Type B pancreatic cell (in vitro differentiated cells): ENCODE results near the gene STUM. TPM values are rescaled to one million over a fixed set of nuclear protein-coding genes. Genes with fewer than 3 reads are reported as not detected.

Source experiments
- DNase-seq: peaks from one replicate; pipeline ENCODE4 v3.0.0; 2021; ENCODE audit warnings: mixed read lengths; ENCODE audit not compliant: unreplicated experiment; ENCODE audit errors: extremely low spot score
- H3K27ac Mint-ChIP-seq: 2 replicates; pipeline ENCODE4 v1.8.0; 2021; ENCODE audit warnings: mild to moderate bottlenecking, mixed read lengths
- H3K27me3 Mint-ChIP-seq: 2 replicates; pipeline ENCODE4 v1.8.0; 2021; ENCODE audit warnings: mixed read lengths
- H3K36me3 Mint-ChIP-seq: 2 replicates; pipeline ENCODE4 v1.8.0; 2021; ENCODE audit warnings: mixed read lengths
- H3K4me1 Mint-ChIP-seq: one replicate; pipeline ENCODE4 v1.8.0; 2021; ENCODE audit warnings: mixed read lengths; ENCODE audit not compliant: unreplicated experiment
- H3K4me3 Mint-ChIP-seq: 2 replicates; pipeline ENCODE4 v1.8.0; 2021; ENCODE audit warnings: mild to moderate bottlenecking, mixed read lengths
- H3K9me3 Mint-ChIP-seq: 2 replicates; pipeline ENCODE4 v1.8.0; 2021; ENCODE audit warnings: mixed read lengths
- total RNA-seq: library from RNA; stranded (reverse); gene quantifications from 2 replicates; pipeline ENCODE4 v1.2.1, GENCODE V29; 2021; ENCODE audit warnings: low replicate concordance
- TF ChIP-seq, protein P1 (sequence below): fragments of 200-600 bp; sonication (generic); conservative IDR thresholded peaks from 2 replicates; pipeline ENCODE4 v1.5.0; 2021; ENCODE audit warnings: antibody characterized with exemption, mild to moderate bottlenecking

STUM gene
- total RNA-seq, 1 donor from 2014 or later = 2.8 TPM

DNA sequence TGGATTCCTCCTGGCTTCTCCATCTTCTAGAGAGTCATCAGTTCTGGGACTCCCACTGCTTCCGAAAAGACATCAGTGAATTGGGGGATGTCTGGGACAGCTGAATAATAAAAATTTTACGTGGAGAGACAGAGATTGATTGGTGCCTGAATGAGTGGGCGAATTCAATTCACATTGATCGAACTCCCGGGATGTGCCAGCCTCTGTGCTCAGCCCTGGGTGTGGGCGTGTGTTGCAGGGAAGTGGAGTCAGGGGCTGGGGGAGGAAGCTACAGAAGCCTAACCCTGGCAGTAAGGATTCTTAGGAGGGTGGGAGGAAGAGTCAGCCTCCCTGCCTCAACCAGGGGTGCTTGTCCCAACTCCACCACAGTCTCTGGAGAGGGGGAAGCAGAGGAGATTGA, 18.0 kb upstream of the STUM start:
- no peaks in the 10 kb centered on the region for H3K36me3 Mint-ChIP-seq

DNA sequence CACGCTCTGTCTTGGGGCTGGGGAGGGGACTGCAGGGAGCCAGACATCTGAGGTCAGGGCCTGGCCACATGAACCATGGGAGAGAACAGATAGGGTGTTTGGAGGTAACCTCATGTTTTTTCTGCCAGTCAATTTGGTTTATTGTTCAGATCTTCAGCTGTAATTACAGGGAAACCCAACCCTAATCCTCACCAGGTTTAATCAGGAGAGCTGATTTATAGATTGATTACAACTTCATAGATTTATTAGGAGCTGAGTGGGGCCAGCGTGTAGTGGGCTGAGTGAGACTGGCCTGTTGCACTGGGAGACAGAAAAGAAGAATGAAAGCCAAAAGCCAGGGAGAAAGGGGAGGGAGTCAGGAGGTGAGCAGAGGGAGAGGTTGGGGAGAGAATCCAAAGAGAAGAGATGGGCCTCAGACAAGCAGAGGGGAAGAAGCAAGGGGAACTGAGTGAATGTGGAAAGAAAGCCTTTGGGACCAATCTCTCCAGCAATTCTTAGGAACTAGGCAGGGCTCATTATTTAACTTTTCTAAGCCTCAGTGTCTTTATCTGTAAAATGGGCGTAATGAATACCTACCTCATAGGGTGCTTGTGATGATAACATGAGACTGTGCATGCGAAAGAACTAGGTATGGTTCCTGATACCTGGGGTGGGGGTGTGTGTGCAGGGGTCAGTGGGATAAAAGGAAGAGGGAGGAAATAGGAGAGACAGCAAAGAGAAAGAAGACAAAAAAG, 17.0 kb upstream of the STUM start:
- no peak overlapping the region for H3K4me3 Mint-ChIP-seq
- H3K9me3 Mint-ChIP-seq = no peaks in the 10 kb centered on the region
- no peaks in the 10 kb centered on the region for H3K36me3 Mint-ChIP-seq
- no peak overlapping the region for H3K27ac Mint-ChIP-seq
- TF ChIP-seq, protein P1, sequence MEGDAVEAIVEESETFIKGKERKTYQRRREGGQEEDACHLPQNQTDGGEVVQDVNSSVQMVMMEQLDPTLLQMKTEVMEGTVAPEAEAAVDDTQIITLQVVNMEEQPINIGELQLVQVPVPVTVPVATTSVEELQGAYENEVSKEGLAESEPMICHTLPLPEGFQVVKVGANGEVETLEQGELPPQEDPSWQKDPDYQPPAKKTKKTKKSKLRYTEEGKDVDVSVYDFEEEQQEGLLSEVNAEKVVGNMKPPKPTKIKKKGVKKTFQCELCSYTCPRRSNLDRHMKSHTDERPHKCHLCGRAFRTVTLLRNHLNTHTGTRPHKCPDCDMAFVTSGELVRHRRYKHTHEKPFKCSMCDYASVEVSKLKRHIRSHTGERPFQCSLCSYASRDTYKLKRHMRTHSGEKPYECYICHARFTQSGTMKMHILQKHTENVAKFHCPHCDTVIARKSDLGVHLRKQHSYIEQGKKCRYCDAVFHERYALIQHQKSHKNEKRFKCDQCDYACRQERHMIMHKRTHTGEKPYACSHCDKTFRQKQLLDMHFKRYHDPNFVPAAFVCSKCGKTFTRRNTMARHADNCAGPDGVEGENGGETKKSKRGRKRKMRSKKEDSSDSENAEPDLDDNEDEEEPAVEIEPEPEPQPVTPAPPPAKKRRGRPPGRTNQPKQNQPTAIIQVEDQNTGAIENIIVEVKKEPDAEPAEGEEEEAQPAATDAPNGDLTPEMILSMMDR = no peak
- peaks cover 13% of the 10 kb centered on the region for H3K27me3 Mint-ChIP-seq
- H3K4me1 Mint-ChIP-seq = peaks cover 13% of the 10 kb centered on the region
- DNase-seq = no peak

More for the DNA sequence above, 18.0 kb upstream of the STUM start:
- Mint-ChIP-seq H3K27ac (no peak overlapping the region), H3K4me3 (no peak overlapping the region), H3K4me1 (peaks cover 13% of the 10 kb centered on the region), H3K9me3 (no peaks in the 10 kb centered on the region), H3K27me3 (peaks cover 13% of the 10 kb centered on the region)
- TF ChIP-seq, protein P1 = no peak
- DNase-seq = no peak

DNA sequence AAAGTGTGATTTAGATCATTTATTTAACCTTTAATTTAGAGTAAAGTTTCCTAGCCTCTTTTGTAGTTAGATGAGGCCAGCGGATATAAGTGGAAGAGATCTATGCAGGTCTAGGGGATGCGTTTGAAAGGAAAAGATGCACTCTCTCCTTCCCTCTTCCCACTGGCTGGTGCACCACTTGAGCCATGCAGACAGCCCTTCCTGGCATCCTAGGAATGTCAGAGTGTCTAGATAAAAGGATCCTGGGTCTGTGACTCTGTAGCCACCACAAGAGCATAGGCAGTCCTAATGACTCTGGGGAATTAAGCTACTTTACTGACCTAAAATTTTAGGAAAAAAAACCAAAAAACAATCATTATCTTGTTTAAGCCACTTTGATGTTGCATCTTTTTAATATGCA, 16.0 kb upstream of the STUM start:
- Mint-ChIP-seq H3K4me3 (no peak overlapping the region), H3K27me3 (peaks cover 13% of the 10 kb centered on the region), H3K36me3 (no peaks in the 10 kb centered on the region), H3K9me3 (no peaks in the 10 kb centered on the region), H3K27ac (no peak overlapping the region), H3K4me1 (peaks cover 13% of the 10 kb centered on the region)
- TF ChIP-seq, protein P1 = no peak
- no peak for DNase-seq

DNA sequence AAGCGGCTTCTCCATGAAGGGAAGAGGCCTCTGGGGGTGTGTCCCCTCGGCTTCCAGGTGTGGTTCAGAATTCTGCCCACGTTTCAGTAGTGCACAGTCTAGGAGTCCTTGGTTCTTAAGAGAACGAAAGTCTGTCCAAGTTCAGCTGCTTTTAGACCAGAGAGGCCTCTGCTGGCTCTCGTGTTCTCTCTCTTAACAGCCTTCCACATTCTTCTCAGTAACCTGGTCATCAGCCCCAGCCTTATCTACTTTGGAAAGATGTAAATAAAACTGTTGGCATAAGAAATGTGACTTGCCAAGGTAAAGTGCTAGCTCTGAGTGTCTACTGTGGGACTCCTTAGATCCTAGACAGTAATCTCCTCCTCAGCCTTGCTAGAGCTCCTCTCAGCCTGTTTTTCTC, 15.3 kb upstream of the STUM start:
- Mint-ChIP-seq H3K27me3 (peaks cover 13% of the 10 kb centered on the region), H3K36me3 (no peaks in the 10 kb centered on the region), H3K4me1 (peaks cover 13% of the 10 kb centered on the region), H3K4me3 (no peak overlapping the region), H3K9me3 (no peaks in the 10 kb centered on the region), H3K27ac (no peak overlapping the region)
- DNase-seq = no peak
- TF ChIP-seq, protein P1 = no peak

DNA sequence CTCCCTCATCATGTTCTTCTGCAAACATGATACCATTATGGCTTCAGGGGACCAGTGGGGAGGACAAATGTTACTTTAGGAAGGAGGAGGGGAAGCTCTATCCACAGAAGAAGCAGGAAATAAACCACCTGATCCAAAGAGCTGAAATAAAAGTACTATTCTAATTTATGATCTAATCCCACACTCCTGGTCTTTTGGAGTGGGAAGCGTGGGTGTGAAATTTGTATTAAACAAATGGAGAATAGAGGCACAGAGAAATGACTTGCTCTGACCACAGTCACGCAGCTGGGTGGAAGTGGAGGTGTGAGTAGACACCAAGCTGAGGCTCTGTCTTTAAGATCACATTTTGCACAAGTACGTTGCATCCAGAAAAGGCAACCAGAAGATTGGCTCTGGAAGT, 14.5 kb upstream of the STUM start:
- Mint-ChIP-seq H3K27me3 (peaks cover 13% of the 10 kb centered on the region), H3K27ac (no peak overlapping the region), H3K4me3 (no peak overlapping the region), H3K4me1 (peaks cover 13% of the 10 kb centered on the region), H3K9me3 (no peaks in the 10 kb centered on the region), H3K36me3 (no peaks in the 10 kb centered on the region)
- DNase-seq = no peak
- TF ChIP-seq, protein P1 = no peak
